SK-N-SH treated with all-trans-retinoic acid at 6 μM for 48 hours (cell line): Measurements from ENCODE around the gene RNU1-1.

Source experiments
- ARNTL ChIP-seq: fragments of 450-650 bp; formaldehyde crosslinking; IDR thresholded peaks from 2 replicates; pipeline ENCODE4 v1.5.0; 2020; ENCODE audit warnings: low read depth, mild to moderate bottlenecking, moderate library complexity, borderline replicate concordance
- CSDC2 ChIP-seq: fragments of 250-450 bp; sonication (Bioruptor Pico); IDR thresholded peaks from 2 replicates; pipeline ENCODE4 v1.5.0; 2020; ENCODE audit warnings: mild to moderate bottlenecking, moderate library complexity
- CSRNP3 ChIP-seq: fragments of 250-450 bp; sonication (Bioruptor Pico); IDR thresholded peaks from 2 replicates; pipeline ENCODE4 v1.5.1; 2021; ENCODE audit warnings: mild to moderate bottlenecking, moderate library complexity
- ESRRG ChIP-seq: fragments of 250-450 bp; sonication (Bioruptor Pico); IDR thresholded peaks from 2 replicates; pipeline ENCODE4 v1.6.1; 2021; ENCODE audit warnings: mild to moderate bottlenecking
- ISL1 ChIP-seq: fragments of 250-450 bp; sonication (Bioruptor Pico); IDR thresholded peaks from 2 replicates; pipeline ENCODE4 v2.1.2; 2022; ENCODE audit warnings: mild to moderate bottlenecking, moderate library complexity
- RARB ChIP-seq: fragments of 250-450 bp; sonication (Bioruptor Pico); IDR thresholded peaks from 2 replicates; pipeline ENCODE4 v1.8.0; 2021; ENCODE audit warnings: mild to moderate bottlenecking, moderate library complexity
- SNAI2 ChIP-seq: fragments of 250-450 bp; sonication (Bioruptor Pico); IDR thresholded peaks from 2 replicates; pipeline ENCODE4 v1.5.0; 2020; ENCODE audit warnings: mild to moderate bottlenecking, moderate library complexity
- TSHZ2 ChIP-seq: fragments of 250-450 bp; sonication (Bioruptor Pico); IDR thresholded peaks from 2 replicates; pipeline ENCODE4 v1.5.0; 2020; ENCODE audit warnings: mild to moderate bottlenecking, moderate library complexity
- ZC3H10 ChIP-seq: fragments of 250-450 bp; sonication (Bioruptor Pico); IDR thresholded peaks from 2 replicates; pipeline ENCODE4 v1.5.1; 2021; ENCODE audit warnings: mild to moderate bottlenecking, moderate library complexity
- ZFP30 ChIP-seq: fragments of 450-650 bp; formaldehyde crosslinking; IDR thresholded peaks from 2 replicates; pipeline ENCODE4 v1.5.0; 2022; ENCODE audit warnings: mild to moderate bottlenecking, moderate library complexity
- ZNF565 ChIP-seq: fragments of 450-650 bp; formaldehyde crosslinking; conservative IDR thresholded peaks from 2 replicates; pipeline ENCODE4 v1.5.0; 2020; ENCODE audit warnings: low read depth, mild to moderate bottlenecking, moderate library complexity

- TF ChIP-seq TSHZ2 (CRISPR knock-in tag) (no peak), SNAI2 (CRISPR knock-in tag) (no peak), ZFP30 (CRISPR knock-in tag) (no peak), ZNF565 (CRISPR knock-in tag) (no peak), ARNTL (CRISPR knock-in tag) (no peak), ZC3H10 (no peak), CSDC2 (CRISPR knock-in tag) (no peak), ISL1 (no peak), ESRRG (CRISPR knock-in tag) (no peak), CSRNP3 (CRISPR knock-in tag) (no peak), RARB (CRISPR knock-in tag) (no peak)
Observed at GRCh38 chr1:16503494-16503893, 10.6 kb downstream of the RNU1-1 start.
